Peyer's patch (tissue), 4 donors: ENCODE data around the gene GABRD. TPM values are rescaled to one million over a fixed set of nuclear protein-coding genes. Genes with fewer than 3 reads are reported as not detected.

ENCODE experiments used
- DNase-seq, 3 donors: peaks; one replicate each; pipeline ENCODE4 v3.0.0-alpha.2; 2017 to 2019
- H3K27ac ChIP-seq, 4 donors: fragments of 200-600 bp; sonication (generic); one replicate each; pipeline ENCODE4 v1.5.1; 2016 to 2019
- H3K27me3 ChIP-seq, 2 donors: fragments of 200-600 bp; sonication (generic); one replicate each; pipeline ENCODE4 v1.5.1; 2019
- H3K36me3 ChIP-seq, 3 donors: fragments of 200-600 bp; sonication (generic); one replicate each; pipeline ENCODE4 v1.5.1; 2016 to 2019
- H3K4me1 ChIP-seq, 4 donors: fragments of 200-600 bp; sonication (generic); one replicate each; pipeline ENCODE4 v1.5.1; 2016 to 2019
- H3K4me3 ChIP-seq, 4 donors: fragments of 200-600 bp; sonication (generic); 1 replicate in 3 of 4; 2 replicates in 1 of 4; pipeline ENCODE4 v1.5.1; 2016 to 2019; ENCODE audit warnings: mild to moderate bottlenecking in 1 of 4
- H3K9me3 ChIP-seq, 4 donors: fragments of 200-600 bp; sonication (generic); one replicate each; pipeline ENCODE4 v1.5.1; 2016 to 2019; ENCODE audit warnings: mild to moderate bottlenecking in 1 of 4
- CTCF ChIP-seq, 6 experiments: fragments of 450-650 bp in 4 of 6; fragments of 200-600 bp in 2 of 6; sonication (generic) in 1 of 6; IDR thresholded peaks; one replicate each; pipeline ENCODE4 v1.5.1; 2017 to 2019; ENCODE audit warnings: antibody characterized with exemption in 6 of 6, mild to moderate bottlenecking in 3 of 6, moderate library complexity in 1 of 6
- POLR2A ChIP-seq, 2 donors: fragments of 450-650 bp; IDR thresholded peaks; one replicate each; pipeline ENCODE4 v1.5.1; 2017; ENCODE audit warnings: antibody characterized with exemption in 2 of 2, mild to moderate bottlenecking in 2 of 2, moderate library complexity in 2 of 2
- total RNA-seq, 4 donors: library from RNA; depleted of rRNA; stranded (reverse); fragments of >200 nt; gene quantifications; one replicate each; pipeline ENCODE4 v1.1.0, GENCODE V29; 2016

The GABRD gene
- total RNA-seq, 4 donors from 2014 or later = not detected

GRCh38 chr1:2072109-2072806 is 53.1 kb downstream of the GABRD start:
- DNase-seq = peak in 2 of 3 donors; percentile 84 to 88
- Histone ChIP-seq H3K4me3 (no peak overlapping the region), H3K27me3 (no peaks in the 10 kb centered on the region), H3K4me1 (peaks cover 0 to 23% (median 1%) of the 10 kb centered on the region in 4 donors), H3K9me3 (peaks cover 0 to 6% (median 0%) of the 10 kb centered on the region in 4 donors), H3K27ac (peak overlapping the region in 3 of 4 donors; percentile 53 to 84 (median 82)), H3K36me3 (peaks cover 0 to 36% (median 0%) of the 10 kb centered on the region in 3 donors)
- TF ChIP-seq CTCF (IDR thresholded peaks at IDR 0.05) (no peak), POLR2A (IDR thresholded peaks at IDR 0.05) (peak in 1 of 2 donors; percentile 34)

- peaks cover 0 to 11% (median 1%) of the 10 kb centered on the region in 4 donors for H3K9me3 ChIP-seq
- peak overlapping the region in 1 of 4 donors; percentile 84 for H3K27ac ChIP-seq
- DNase-seq = no peak
- no peak overlapping the region for H3K4me3 ChIP-seq
- H3K27me3 ChIP-seq = no peaks in the 10 kb centered on the region
- peaks cover 0 to 37% (median 0%) of the 10 kb centered on the region in 3 donors for H3K36me3 ChIP-seq
- TF ChIP-seq CTCF (IDR thresholded peaks at IDR 0.05) (no peak), POLR2A (IDR thresholded peaks at IDR 0.05) (no peak)
- peaks cover 0 to 23% (median 1%) of the 10 kb centered on the region in 4 donors for H3K4me1 ChIP-seq
Measured at GRCh38 chr1:2072891-2073290, 53.7 kb downstream of the GABRD start.

- H3K27me3 ChIP-seq = no peaks in the 10 kb centered on the region
- H3K4me3 ChIP-seq = peak overlapping the region in 1 of 4 donors; percentile 35
- TF ChIP-seq POLR2A (IDR thresholded peaks at IDR 0.05) = no peak
- TF ChIP-seq CTCF (IDR thresholded peaks at IDR 0.05) = no peak
- H3K36me3 ChIP-seq = peaks cover 0 to 31% (median 0%) of the 10 kb centered on the region in 3 donors
- peaks cover 0 to 23% (median 1%) of the 10 kb centered on the region in 4 donors for H3K4me1 ChIP-seq
- peak overlapping the region in 1 of 4 donors; percentile 84 for H3K27ac ChIP-seq
- DNase-seq = no peak
- H3K9me3 ChIP-seq = peaks cover 0 to 17% (median 4%) of the 10 kb centered on the region in 4 donors
Measured at GRCh38 chr1:2073382-2074230, 54.5 kb downstream of the GABRD start.

- TF ChIP-seq POLR2A (IDR thresholded peaks at IDR 0.05) (no peak), CTCF (IDR thresholded peaks at IDR 0.05) (no peak)
- no peak for DNase-seq
- H3K4me1 ChIP-seq = peaks cover 0 to 23% (median 1%) of the 10 kb centered on the region in 4 donors
- H3K27me3 ChIP-seq = no peaks in the 10 kb centered on the region
- peaks cover 0 to 22% (median 7%) of the 10 kb centered on the region in 4 donors for H3K9me3 ChIP-seq
- H3K27ac ChIP-seq = no peak overlapping the region
- peaks cover 0 to 25% (median 0%) of the 10 kb centered on the region in 3 donors for H3K36me3 ChIP-seq
- H3K4me3 ChIP-seq = no peak overlapping the region
Measured at GRCh38 chr1:2074396-2074795, 55.3 kb downstream of the GABRD start.

GRCh38 chr1:2074944-2075740 is 56.0 kb downstream of the GABRD start:
- DNase-seq = no peak
- Histone ChIP-seq H3K27me3 (no peaks in the 10 kb centered on the region), H3K9me3 (peaks cover 0 to 22% (median 7%) of the 10 kb centered on the region in 4 donors), H3K36me3 (peaks cover 0 to 25% (median 0%) of the 10 kb centered on the region in 3 donors), H3K4me1 (peaks cover 0 to 23% (median 1%) of the 10 kb centered on the region in 4 donors), H3K27ac (no peak overlapping the region), H3K4me3 (no peak overlapping the region)
- TF ChIP-seq CTCF (IDR thresholded peaks at IDR 0.05) (no peak), POLR2A (IDR thresholded peaks at IDR 0.05) (no peak)
